ENCODE results near the gene NRF1.
A peak's percentile ranks its signal among the peaks of the same experiment; 100 is the strongest.

Gene NRF1

DNA sequence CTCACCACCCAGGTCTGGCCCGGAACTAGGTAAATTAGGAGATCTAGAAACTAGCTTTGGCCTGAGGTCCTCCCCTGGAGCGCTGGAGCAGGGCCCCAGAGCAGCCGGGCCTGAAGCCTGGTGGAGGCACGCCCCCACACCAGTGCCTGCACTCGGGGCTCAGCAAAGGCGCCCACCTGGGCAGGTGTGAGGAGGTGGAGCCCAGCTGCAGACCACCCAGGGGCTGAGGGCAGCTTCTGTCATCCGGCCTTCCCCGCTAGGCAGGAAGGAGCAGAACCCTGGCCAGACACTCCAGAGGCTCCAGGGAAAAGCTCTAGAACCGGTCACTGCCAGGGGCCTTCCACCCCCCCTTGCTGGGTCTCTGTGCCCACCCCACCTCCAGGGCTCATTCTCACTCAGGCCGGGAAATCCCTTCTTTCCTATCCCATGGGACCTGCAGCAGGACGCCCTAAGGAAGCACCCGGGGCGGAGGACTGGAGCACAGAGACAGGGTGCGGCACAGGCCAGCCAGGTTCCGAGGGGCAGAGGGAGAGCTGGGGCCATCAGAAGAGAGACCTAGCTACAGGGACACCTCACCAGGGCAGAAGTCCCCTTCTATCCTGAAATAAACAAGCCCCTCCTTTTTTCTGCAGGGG is 161.2 kb downstream of the NRF1 start:
- DNase-seq, result peak in 1 of 2 experiments; percentile 27

DNA sequence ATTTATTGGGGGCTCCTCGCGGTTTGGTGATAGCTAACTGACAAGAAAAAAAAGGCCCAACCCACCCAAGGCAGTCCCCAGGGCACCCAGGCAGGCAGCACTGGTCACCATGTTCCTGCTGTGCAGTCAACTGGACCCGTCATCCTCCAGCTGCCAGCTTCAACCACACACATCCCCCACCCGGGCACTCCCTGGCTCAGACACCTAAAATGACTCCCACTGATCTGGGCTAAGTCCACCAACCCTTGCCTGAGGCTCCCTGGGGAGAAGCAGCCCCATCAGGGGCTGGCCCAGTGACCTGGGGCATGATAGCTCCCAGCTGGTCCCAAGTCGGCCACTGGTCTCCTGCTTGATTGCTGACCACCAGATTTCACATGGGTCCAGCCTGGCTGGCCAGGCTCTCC is 161.8 kb downstream of the NRF1 start:
- peak; percentile 34 to 62 for DNase-seq

- peak in 1 of 2 experiments; percentile 40 for DNase-seq
These were observed 162.4 kb downstream of the NRF1 start for GRCh38 chr7:129773871-129774270.

GRCh38 chr7:129774359-129774758 is 162.8 kb downstream of the NRF1 start:
- peak in 1 of 2 experiments; percentile 56 for DNase-seq

DNA sequence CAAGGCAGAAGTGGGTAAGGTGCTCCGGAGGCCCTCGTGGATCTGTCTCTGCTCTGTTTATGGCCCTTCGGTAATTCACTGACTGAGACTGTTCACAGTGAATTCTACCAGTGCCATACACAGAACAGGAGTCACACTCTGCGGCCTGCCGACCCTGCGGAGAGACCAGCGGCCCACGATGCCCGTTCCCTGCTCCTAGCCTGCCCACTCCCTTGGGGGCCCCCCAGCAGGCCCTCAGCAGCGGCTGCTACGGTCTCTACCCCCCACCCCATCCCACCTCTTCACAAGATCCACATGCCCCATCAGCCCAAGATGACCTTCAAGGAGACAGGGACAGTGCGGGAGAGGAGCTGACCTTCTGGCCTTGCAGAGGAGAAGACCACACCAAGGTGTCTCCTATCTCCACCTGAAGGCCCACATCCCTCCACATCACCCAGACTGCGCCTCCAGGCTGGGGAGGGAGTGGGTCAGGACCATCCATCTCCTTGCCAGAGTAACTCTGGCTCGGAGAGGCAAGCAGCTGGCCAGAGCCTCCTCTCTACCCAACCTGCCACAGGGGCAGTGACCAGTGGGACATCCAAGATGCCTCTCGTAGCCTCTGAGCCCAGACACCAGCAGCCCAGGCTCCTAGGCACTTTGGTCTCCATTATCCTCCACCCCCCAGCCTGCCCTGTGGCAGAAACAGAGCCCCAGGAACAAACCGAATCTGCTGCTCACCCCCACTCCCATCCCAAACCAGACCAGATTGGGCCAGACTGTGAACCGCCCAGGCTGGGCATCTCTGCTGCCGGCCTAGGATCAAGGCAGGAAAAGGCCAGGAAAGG is 163.6 kb downstream of the NRF1 start:
- no peak for DNase-seq

GRCh38 chr7:129775695-129776361 is 164.3 kb downstream of the NRF1 start:
- DNase-seq, result peak in 1 of 2 experiments; percentile 24

- no peak for DNase-seq
These were observed 164.8 kb downstream of the NRF1 start for GRCh38 chr7:129776362-129776722.

DNA sequence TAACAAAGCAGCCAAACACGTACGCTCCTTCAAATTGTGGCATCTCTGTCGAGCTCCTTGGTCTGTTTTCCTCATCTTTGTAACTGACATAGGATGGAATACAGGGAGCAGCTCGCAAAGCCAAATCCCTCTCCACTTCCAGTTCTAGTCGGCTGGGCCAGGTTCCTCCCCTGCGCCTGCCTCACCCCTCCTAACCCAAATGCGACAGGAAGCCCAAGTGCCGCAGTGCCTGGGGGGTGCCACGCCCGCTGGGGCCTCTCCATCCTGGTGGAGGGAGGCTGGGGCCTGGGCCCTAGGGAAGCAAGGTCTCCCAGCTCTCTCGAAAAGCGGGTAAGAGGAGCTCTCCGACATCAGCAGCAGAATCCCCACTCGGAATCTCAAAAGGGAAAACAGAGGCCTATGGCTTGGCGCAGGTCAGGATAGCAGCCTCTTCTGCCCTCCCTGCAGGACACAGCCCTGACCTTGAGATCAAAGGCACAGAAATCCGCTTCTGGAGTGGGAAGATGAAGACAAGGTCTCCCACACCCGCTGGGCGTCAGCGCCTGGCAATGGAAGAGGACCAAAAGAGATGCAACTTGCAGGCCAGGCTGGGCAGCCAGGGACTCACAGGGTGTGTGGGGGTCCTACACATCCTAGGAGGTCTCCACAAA is 165.8 kb downstream of the NRF1 start:
- peak in 1 of 2 experiments; percentile 37 for DNase-seq

GRCh38 chr7:129777993-129778769 is 166.7 kb downstream of the NRF1 start:
- DNase-seq, result peak in 1 of 2 experiments; percentile 72

GRCh38 chr7:129778770-129779601 is 167.5 kb downstream of the NRF1 start:
- peak in 1 of 2 experiments; percentile 80 for DNase-seq

DNA sequence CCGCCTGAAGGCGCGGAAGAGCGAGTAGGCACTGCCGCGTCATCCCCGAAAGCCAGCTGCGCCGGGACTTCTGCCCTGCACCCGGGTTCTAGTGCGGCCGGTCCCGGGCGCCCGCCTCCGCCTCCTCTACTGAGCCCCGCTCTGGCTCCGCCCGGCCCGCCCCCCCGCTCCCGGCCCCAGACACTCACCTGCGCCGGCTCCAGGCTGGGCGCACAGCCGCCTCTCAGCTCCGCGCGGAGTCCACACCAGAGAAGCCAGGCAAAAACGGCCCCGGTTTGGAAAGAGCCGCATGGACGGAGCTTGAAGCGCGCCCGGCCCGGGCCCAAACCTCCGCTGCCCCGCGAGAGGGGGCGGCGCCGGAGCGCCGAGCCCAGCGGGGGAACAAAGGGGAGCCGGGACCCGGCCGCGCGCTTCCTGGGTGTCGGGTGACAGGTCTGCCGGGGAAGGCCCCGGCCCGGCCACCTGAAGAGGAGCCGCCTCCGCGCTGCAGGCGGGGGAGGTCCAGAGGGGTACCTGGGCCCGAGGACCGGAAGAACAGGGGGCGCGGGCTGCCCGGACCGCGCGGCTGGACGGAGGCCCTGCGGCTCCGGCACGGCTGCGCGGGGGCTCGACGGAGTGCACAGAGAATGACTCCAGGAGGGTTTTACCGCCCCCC is 168.2 kb downstream of the NRF1 start:
- DNase-seq, result peak; percentile 63 to 93

GRCh38 chr7:129780257-129780973 is 168.9 kb downstream of the NRF1 start:
- peak; percentile 92 to 99 for DNase-seq

DNA sequence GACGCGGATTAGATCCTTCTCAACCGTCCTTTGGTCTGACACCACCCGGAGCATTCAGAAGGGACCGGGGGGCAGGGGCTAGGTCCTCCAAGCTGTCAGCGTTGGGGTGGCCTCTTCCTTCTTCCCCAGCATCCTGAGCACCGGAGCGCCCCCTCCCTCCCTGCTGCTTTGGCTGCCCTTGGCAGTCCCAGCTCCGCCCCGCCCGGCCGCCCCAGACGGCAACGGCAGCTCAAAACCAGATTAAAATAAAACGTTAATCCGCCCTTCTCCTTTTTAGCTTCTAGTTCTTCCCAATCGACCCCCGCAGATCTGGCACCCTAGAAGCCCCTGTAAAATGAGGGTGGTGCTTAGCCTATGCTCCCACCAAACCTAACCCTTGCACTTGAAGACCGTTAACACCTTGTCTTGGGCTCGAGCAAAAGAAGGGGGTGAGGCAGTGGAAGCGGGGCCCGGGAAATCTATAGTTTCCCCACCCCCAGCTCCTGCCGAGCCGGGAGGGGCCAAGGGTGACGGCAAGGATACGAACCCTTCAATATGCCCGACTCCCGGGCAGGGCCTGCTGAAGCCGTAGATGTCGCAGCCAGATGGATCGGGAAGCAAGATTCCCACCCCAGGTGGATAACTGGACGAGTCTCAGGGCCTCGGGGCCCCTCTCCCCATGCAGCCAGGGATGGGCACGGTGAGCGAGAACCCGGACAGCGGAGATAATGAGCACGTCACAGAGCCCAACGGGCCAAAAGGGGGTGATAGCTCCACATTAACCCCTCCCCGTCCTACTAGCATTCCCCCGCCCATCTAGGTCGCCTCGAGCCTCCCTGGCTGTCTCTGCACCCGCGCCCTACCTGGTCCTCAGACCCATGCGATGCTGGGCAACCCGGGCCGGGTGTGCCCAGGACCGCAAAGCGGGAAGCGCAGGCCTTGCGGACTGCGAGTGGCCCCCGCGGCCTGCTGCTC is 169.7 kb downstream of the NRF1 start:
- DNase-seq, result peak; percentile 76 to 95

- peak; percentile 64 to 95 for DNase-seq
These were observed 170.7 kb downstream of the NRF1 start for GRCh38 chr7:129781928-129782817.

- no peak for DNase-seq
These were observed 171.5 kb downstream of the NRF1 start for GRCh38 chr7:129782818-129783583.

DNA sequence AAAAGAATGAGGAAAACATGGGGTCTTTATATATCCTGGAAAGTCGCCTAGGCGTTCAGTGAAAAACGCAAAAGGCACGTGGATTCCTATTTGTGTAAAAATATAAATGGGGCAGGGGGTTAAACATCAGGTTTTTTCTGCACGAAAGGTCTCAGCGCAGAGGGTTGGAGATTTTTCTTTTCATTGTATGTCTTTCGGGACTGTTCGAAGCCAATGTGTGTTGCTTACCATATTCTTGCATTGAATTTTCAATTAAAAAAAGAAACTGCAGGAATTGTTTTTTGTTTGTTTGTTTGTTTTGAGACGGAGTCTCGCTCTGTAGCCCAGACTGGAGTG is 172.0 kb downstream of the NRF1 start:
- no peak for DNase-seq

DNA sequence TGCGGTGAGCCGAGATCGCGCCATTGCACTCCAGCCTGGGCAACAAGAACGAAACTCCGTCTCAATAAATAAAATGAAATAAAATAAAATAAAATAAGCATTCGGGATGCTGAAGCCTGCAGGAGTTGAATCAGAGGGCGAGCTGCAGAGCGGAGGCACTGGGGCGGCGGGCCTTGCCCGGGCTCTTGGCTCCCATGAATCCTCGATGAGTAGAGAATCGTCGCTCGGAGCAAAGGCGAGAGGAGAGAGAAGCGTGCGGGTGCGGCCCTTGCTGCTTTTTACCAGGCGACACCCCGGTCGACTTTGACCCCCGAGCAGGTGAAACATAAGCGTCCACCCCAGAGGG is 172.9 kb downstream of the NRF1 start:
- DNase-seq, result no peak
